Keratinocyte (primary cell): Measurements from ENCODE around the gene SIX1.

Experiments
- CTCF ChIP-seq, 3 experiments: IDR thresholded peaks in 1 of 3; conservative IDR thresholded peaks in 1 of 3; optimal IDR thresholded peaks in 1 of 3; 2 replicates in 2 of 3; 3 replicates in 1 of 3; pipeline versions ENCODE3 to v1.5.1; 2011; ENCODE audit warnings: low read length in 3 of 3, mild to moderate bottlenecking in 3 of 3, moderate library complexity in 2 of 3, control low read depth in 1 of 3, inconsistent platforms in 1 of 3; ENCODE audit not compliant: insufficient read depth in 2 of 3; ENCODE audit errors: extremely low read depth in 1 of 3
- EZH2 ChIP-seq: IDR thresholded peaks from one replicate; pipeline ENCODE4 v1.6.1; 2012; ENCODE audit warnings: inconsistent platforms, mild to moderate bottlenecking, low read length, moderate library complexity

GRCh38 chr14:60602291-60602690 lies 47.0 kb downstream of the SIX1 start:
- TF ChIP-seq CTCF (optimal IDR thresholded peaks at IDR 0.05 in 1 of 3, IDR thresholded peaks at IDR 0.05 in 1 of 3, conservative IDR thresholded peaks at IDR 0.05 in 1 of 3; ENCODE audit: extremely low read depth in 1 of 3, insufficient read depth in 2 of 3, low read length in 3 of 3): no peak
- TF ChIP-seq EZH2: no peak
